Loucy (cell line): ENCODE results near the gene SND1.

Experiments used
- CTCF ChIP-seq: fragments of 200-600 bp; sonication (generic); conservative IDR thresholded peaks from 2 replicates; pipeline ENCODE4 v1.5.1; 2014; ENCODE audit warnings: mild to moderate bottlenecking, antibody characterized with exemption, low read length
- EZH2phosphoT487 ChIP-seq: fragments of 200-600 bp; IDR thresholded peaks from 2 replicates; pipeline ENCODE4 v1.6.1; 2018; ENCODE audit warnings: antibody characterized with exemption, mild to moderate bottlenecking, moderate library complexity, borderline replicate concordance

GRCh38 chr7:128011131-128011661 is 359.2 kb downstream of the SND1 start:
- TF ChIP-seq CTCF (no peak), EZH2phosphoT487 (no peak)
